Measurements from ENCODE around the gene HIGD1B. TPM values are rescaled to one million over a fixed set of nuclear protein-coding genes. Genes with fewer than 3 reads are reported as not detected.

Gene HIGD1B
- total RNA-seq, result not detected in 2 replicates

GRCh38 chr17:44847586-44847985 is at the start of gene HIGD1B:
HIGD1B (plus strand) TSS chr17:44847883; CDS start chr17:44848153, 270 bp downstream.

DNA sequence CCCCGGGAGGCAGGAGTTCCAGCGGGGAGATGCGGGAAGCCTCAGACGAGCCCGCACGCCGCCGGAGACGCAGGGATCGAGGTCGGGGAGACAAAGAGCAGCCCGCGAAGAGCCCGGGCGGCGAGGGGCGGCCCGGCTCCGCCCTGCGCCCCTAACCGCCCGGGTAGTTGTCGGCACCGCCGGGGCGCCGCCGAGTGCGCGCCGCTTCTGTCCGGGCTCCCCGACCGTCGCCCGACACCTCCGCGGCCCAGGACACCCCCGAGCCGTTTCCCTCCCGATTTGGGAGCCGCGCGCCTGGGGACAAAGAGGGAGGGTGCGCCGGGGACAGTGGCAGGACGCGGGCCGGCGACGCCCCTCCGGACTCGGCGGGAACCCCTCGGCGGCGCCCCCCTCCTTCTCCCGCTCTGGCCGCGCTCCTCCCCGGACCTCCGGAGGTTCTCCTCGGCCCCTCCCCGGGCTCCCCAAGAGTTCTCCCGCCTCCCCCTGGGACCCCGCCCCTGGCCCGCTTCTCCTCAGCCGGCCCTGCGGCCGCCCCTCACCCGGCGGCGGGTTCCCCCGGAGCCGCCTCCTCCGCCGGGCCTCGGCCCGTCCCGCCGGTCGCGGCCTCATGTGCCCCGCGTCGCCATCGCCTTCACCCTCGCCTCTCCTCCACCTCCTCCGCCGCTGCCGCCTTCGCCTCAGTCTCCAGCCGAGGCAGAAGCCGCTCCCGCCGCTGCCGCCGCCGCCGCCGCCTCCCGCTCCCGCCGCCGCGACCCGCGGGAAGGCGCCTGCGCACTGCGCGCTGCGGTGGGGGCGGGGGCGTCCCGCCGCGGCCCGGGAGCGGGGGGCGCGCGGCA is 17.9 kb upstream of the HIGD1B start, which contains the start of gene GJC1:
TSS of gene GJC1 (minus strand) at position 765 of the 836 bp plus-strand sequence. CDS start 24,470 bp downstream, outside the sequence.

DNA sequence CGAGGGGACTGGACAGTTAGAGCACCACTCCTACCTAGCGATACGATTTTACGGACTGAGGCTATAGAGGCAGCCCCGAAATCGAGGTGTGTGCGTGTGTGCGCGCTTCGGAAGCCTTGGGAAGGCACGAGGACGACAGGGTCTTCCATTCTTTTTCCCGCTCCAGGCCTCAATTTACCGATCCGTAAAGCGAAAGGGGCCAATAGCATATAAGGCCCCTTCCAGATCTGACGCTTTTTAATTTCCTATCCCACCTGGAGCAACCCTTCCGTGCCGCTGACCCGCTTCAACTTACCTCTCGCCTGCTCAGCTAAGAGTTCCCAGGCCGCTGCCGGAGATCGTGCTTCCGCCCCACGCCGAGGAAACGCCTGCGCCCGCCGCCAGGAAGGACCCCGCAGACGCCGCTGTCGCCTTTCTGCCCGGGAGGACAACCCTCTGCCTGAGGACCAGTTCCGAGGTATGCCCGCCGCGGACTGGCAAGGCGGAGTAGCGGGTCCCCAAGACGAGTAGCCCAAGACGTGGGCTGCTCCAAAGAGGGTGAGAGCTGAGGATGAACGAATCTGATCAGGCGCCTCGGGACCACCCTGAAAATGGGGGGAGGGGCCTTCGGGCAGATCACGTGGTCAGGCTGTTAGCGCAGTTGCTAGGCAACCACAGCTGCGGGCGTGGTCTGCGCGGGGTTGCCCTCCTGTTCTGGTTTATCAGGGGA is 51.5 kb downstream of the HIGD1B start, which contains the start of gene EFTUD2:
TSS of gene EFTUD2 (minus strand) at position 372 of the 709 bp plus-strand sequence. CDS start 4,924 bp downstream, outside the sequence.

Other genes with a start within 250 kb of the HIGD1B start
- under 0.01 TPM in 1 of 2 replicates, not detected in the other for gene MEIOC, start 191.4 kb upstream of the HIGD1B start, total RNA-seq
- 43.2 and 46.3 TPM in 2 replicates for gene CCDC43, start 158.1 kb upstream of the HIGD1B start, total RNA-seq
- 1.3 and 1.7 TPM in 2 replicates for gene DBF4B, start 139.2 kb upstream of the HIGD1B start, total RNA-seq
- 0.14 and 0.18 TPM in 2 replicates for gene ADAM11, start 88.9 kb upstream of the HIGD1B start, total RNA-seq
- 5.1 and 7.1 TPM in 2 replicates for gene GJC1, start 17.6 kb upstream of the HIGD1B start, total RNA-seq
- 82.4 and 91.2 TPM in 2 replicates for gene EFTUD2, start 51.6 kb downstream of the HIGD1B start, total RNA-seq
- gene GFAP, start 67.6 kb downstream of the HIGD1B start, total RNA-seq, result 0.14 TPM in 1 of 2 replicates, not detected in the other
- gene KIF18B, start 99.9 kb downstream of the HIGD1B start, total RNA-seq, result 0.09 and 0.71 TPM in 2 replicates
- 0.18 and 0.28 TPM in 2 replicates for gene C1QL1, start 120.4 kb downstream of the HIGD1B start, total RNA-seq
- gene DCAKD, start 203.7 kb downstream of the HIGD1B start, total RNA-seq, result 23.9 and 30.6 TPM in 2 replicates
- gene NMT1, start 213.4 kb downstream of the HIGD1B start, total RNA-seq, result 64.7 and 94.2 TPM in 2 replicates